NCI-H1694 treated with DMSO at 0.1 percent for 48 hours (cell line): ENCODE results near the gene FLII.
A peak's percentile ranks its signal among the peaks of the same experiment; 100 is the strongest.

Experiments
- DNase-seq: peaks from one replicate; lab custom pipeline; 2025; lab: John Stamatoyannopoulos, UW

The FLII gene

GRCh38 chr17:18260332-18261145, 2.0 kb upstream of the FLII start, which contains the start of gene MIEF2:
TSS of gene MIEF2 (plus strand) at chr17:18260662. CDS start at chr17:18262721, 2,059 bp downstream.
- DNase-seq: peak; percentile 88

GRCh38 chr17:18259621-18260331, 1.2 kb upstream of the FLII start:
- no peak for DNase-seq

- DNase-seq: no peak
Measured at GRCh38 chr17:18257982-18258355, 569 bp downstream of the FLII start.

GRCh38 chr17:18257268-18257981, 1.1 kb downstream of the FLII start:
- DNase-seq: no peak

GRCh38 chr17:18256776-18257175, 1.8 kb downstream of the FLII start:
- DNase-seq: no peak

- no peak for DNase-seq
Measured at GRCh38 chr17:18256351-18256750, 2.2 kb downstream of the FLII start.

GRCh38 chr17:18254888-18255649, 3.5 kb downstream of the FLII start:
- DNase-seq: no peak

- no peak for DNase-seq
Measured at GRCh38 chr17:18253947-18254821, 4.4 kb downstream of the FLII start.

GRCh38 chr17:18253187-18253884, 5.2 kb downstream of the FLII start:
- no peak for DNase-seq

GRCh38 chr17:18252160-18252559, 6.4 kb downstream of the FLII start:
- DNase-seq: no peak

- DNase-seq: no peak
Measured at GRCh38 chr17:18251204-18251603, 7.3 kb downstream of the FLII start.

- DNase-seq: no peak
Measured at GRCh38 chr17:18250708-18251107, 7.8 kb downstream of the FLII start.

GRCh38 chr17:18250259-18250658, 8.3 kb downstream of the FLII start:
- DNase-seq: no peak

GRCh38 chr17:18248811-18249210, 9.7 kb downstream of the FLII start:
- DNase-seq: no peak

- DNase-seq: peak; percentile 58
Measured at GRCh38 chr17:18248300-18248731, 10.2 kb downstream of the FLII start.

- no peak for DNase-seq
Measured at GRCh38 chr17:18247613-18248001, 10.9 kb downstream of the FLII start.

GRCh38 chr17:18246880-18247612, 11.5 kb downstream of the FLII start:
- DNase-seq: no peak

- no peak for DNase-seq
Measured at GRCh38 chr17:18246109-18246725, 12.3 kb downstream of the FLII start.
